Lung (tissue), 12 donors: ENCODE data around the gene GAS6. TPM values are rescaled to one million over a fixed set of nuclear protein-coding genes. Genes with fewer than 3 reads are reported as not detected.

Experiments
- ATAC-seq: fragments of 200-7000 bp; cut with Tn5 transposase; one replicate; pipeline ENCODE4 v1.9.1; 2020; ENCODE audit warnings: moderate number of reproducible peaks; ENCODE audit not compliant: insufficient read depth, low FRiP score
- DNase-seq, 3 donors: peaks; one replicate each; pipeline ENCODE4 v3.0.0-alpha.2; 2013 to 2017
- H3K27ac ChIP-seq, 2 donors: one replicate each; pipeline ENCODE4 v1.5.1; 2013; ENCODE audit warnings: mild to moderate bottlenecking in 2 of 2, moderate library complexity in 2 of 2, control low read depth in 1 of 2, inconsistent platforms in 1 of 2, low read depth in 1 of 2, low read length in 1 of 2
- H3K27me3 ChIP-seq, 3 donors: one replicate each; pipeline ENCODE4 v1.5.1; 2013; ENCODE audit warnings: low read length in 2 of 3; ENCODE audit not compliant: control insufficient read depth in 3 of 3, insufficient read depth in 3 of 3
- H3K36me3 ChIP-seq, 4 donors: one replicate each; pipeline ENCODE4 v1.5.1; 2013; ENCODE audit warnings: low read length in 4 of 4, mild to moderate bottlenecking in 1 of 4, moderate library complexity in 1 of 4; ENCODE audit not compliant: control insufficient read depth in 4 of 4, insufficient read depth in 4 of 4
- H3K4me1 ChIP-seq, 5 donors: one replicate each; pipeline ENCODE4 v1.5.1; 2013; ENCODE audit warnings: low read length in 5 of 5, mild to moderate bottlenecking in 2 of 5, moderate library complexity in 1 of 5; ENCODE audit not compliant: control insufficient read depth in 5 of 5, insufficient read depth in 5 of 5
- H3K4me3 ChIP-seq: one replicate; pipeline ENCODE4 v1.5.1; 2013; ENCODE audit warnings: mild to moderate bottlenecking, control low read depth, moderate library complexity
- H3K9ac ChIP-seq, 2 donors: one replicate each; pipeline ENCODE4 v1.5.1; 2013; ENCODE audit warnings: low read length in 2 of 2, control low read depth in 1 of 2; ENCODE audit not compliant: insufficient read depth in 1 of 2
- H3K9me3 ChIP-seq, 4 donors: one replicate each; pipeline ENCODE4 v1.5.1; 2013; ENCODE audit warnings: low read length in 3 of 4, mild to moderate bottlenecking in 1 of 4, moderate library complexity in 1 of 4; ENCODE audit not compliant: control insufficient read depth in 4 of 4, insufficient read depth in 3 of 4
- CTCF ChIP-seq: IDR thresholded peaks from 2 replicates; pipeline ENCODE4 v1.5.1; 2012; ENCODE audit warnings: mild to moderate bottlenecking; ENCODE audit errors: control extremely low read depth, extremely low read depth
- WGBS, 2 donors: extraction: QIAGEN DNeasy Blood & Tissue Kit; methylation state at CpG; one replicate each; pipeline ENCODE4 v1.1.7; 2013; 5-methylcytosine and 5-hydroxymethylcytosine counted together
- polyA plus RNA-seq, 2 donors: library from polyadenylated mRNA; stranded (reverse); fragments of 200-250 nt; gene quantifications; one replicate each; pipeline ENCODE4 v1.2.1, GENCODE V29; 2013
- total RNA-seq, 2 donors: library from RNA; depleted of rRNA in 1 of 2; stranded (reverse); fragments of >200 nt in 1 of 2; gene quantifications; one replicate each; pipeline ENCODE4 v1.2.1, GENCODE V29; 2014 to 2021
- donor health status: control.
- donor health status: control.
- donor health status: Bipolar disorder and iron deficiency.
- donor health status: healthy.
- donor health status: DM: yes; HTN: yes; CAD: no.

Gene GAS6
- total and polyA plus RNA-seq, 4 donors, result 61.8 to 107 (median 76.1) TPM

DNA sequence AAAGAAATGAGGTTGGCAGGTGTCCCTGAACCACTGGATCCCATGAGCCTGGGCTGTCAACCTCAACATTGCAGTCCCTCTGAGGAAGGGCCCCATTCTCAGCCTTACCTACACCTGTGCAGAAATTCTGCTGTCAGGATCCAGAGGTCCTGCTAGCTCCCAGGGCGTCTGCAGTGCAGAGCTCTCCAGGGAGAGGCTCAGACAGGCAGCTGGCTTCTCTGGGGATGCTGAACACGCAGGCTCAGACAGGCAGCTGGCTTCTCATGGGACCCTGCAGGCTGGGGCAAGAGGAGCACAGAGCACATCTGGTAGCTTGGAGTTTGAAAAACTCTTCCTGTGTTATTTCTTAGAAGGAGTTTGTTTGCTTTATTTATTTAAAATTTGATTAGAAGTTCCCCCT is 53.9 kb downstream of the GAS6 start:
- Histone ChIP-seq H3K4me1 (peaks cover 0 to 13% (median 0%) of the 10 kb centered on the region in 5 donors), H3K9me3 (peaks cover 0 to 15% (median 0%) of the 10 kb centered on the region in 4 donors), H3K4me3 (no peak overlapping the region), H3K36me3 (no peaks in the 10 kb centered on the region), H3K27me3 (no peaks in the 10 kb centered on the region), H3K9ac (no peak overlapping the region), H3K27ac (no peak overlapping the region)
- no peak for ATAC-seq
- DNase-seq, result no peak
- TF ChIP-seq CTCF, result no peak
- 79 to 88% methylated on average over 2 of the region's 2 CpGs for WGBS, 2 donors

DNA sequence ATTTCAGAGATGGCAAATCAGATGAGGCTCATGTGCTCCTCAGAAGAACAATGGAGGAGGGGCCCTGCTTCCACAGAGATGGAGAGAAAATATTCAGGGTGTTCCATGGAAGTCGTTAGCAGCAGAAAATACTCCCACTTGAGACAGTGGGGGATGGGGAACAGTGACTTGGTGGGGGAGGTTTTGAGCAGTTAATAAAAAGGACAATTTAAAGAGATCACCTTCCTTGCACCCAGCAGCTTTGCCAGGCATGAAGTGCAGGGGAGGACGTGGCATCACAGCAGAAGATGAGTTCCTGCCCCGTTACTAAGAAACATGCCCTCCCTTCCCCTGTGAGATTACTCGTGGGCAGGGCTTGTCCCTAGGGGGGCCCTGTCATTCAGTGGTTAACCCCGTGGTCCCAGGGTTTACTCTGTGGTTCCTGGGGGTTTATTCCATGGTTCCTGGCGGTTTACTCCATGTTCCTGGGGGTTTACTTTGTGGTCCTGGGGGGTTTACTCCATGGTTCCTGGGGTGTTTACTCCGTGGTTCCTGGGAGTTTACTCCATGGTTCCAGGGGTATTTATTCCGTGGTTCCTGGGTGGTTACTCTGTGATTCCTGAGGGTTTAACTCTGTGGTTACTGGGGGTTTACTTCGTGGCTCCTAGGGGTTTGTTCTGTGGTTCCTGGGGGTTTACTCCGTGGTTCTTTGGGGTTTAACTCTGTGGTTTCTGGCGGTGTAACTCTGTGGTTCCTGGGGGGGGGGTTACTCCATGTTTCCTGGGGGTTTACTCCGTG is 55.6 kb downstream of the GAS6 start:
- TF ChIP-seq CTCF, result no peak

GRCh38 chr13:113806526-113806925 is 57.4 kb downstream of the GAS6 start:
- Histone ChIP-seq H3K9me3 (peaks cover 0 to 15% (median 0%) of the 10 kb centered on the region in 4 donors), H3K27me3 (no peaks in the 10 kb centered on the region), H3K36me3 (no peaks in the 10 kb centered on the region), H3K4me1 (peaks cover 0 to 5% (median 4%) of the 10 kb centered on the region in 5 donors), H3K4me3 (no peak overlapping the region), H3K9ac (no peak overlapping the region), H3K27ac (no peak overlapping the region)
- WGBS, 2 donors, result 91 to 94% methylated on average over 13 of the region's 13 CpGs
- TF ChIP-seq CTCF, result no peak
- DNase-seq, result no peak
- no peak for ATAC-seq

More for the DNA sequence above, 55.6 kb downstream of the GAS6 start:
- ATAC-seq, result no peak
- Histone ChIP-seq H3K27me3 (no peaks in the 10 kb centered on the region), H3K4me1 (peaks cover 0 to 3% (median 0%) of the 10 kb centered on the region in 5 donors), H3K9me3 (peaks cover 0 to 15% (median 0%) of the 10 kb centered on the region in 4 donors), H3K4me3 (no peak overlapping the region), H3K27ac (no peak overlapping the region), H3K9ac (no peak overlapping the region), H3K36me3 (no peaks in the 10 kb centered on the region)
- no peak for DNase-seq
- WGBS, 2 donors, result 74 to 83% methylated on average over 12 of the region's 12 CpGs
